Measurements from ENCODE around the gene RUFY1.
A peak's percentile ranks its signal among the peaks of the same experiment; 100 is the strongest.
"Not testable (repeated sequence)": the region's sequence is repeated elsewhere in the genome, so short reads cannot be mapped to it uniquely, and the experiment has no call there.

Gene RUFY1

DNA sequence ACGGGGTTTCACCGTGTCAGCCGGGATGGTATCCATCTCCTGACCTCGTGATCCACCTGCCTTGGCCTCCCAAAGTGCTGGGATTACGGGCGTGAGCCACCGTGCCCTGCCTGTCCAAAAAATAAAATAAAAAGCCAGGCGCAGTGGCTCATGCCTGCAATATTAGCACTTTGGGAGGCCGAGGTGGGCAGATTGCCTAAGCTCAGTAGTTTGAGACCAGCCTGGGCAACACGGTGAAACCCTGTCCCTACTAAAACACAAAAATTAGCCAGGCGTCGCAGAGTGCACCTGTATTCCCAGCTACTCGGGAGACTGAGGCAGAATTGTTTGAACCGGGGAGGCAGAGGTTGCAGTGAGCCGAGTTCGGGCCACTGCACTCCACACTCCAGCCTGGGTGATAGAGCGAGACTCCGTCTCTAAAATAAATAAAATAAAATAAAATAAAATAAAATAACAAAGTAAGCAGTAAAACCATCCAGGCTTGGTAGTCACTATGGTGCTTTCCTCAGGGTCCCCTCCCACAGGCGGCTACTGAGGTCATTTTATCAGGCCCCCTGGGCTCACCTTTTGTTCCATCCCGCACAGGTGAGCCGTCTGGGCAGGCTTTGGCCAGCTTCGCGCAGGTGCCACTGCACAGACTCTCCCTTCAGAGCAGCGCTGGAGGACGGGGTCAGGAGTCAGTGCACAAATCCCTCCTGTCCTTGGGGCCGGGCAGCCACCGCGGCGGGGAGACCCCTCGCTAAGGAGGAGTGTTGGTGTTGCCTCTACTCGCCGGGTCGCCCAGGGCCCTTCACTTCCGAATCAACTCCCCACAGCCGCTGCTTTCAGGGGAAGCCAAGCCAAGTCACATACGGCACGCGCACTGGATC is 83.4 kb downstream of the RUFY1 start:
- H3K4me3 ChIP-seq (ENCODE audit: low read length), result peak overlapping the region; percentile 49; the same call in 1 of the 2 replicates
- H3K9ac ChIP-seq (ENCODE audit: low read depth, low read length); H3K27me3 ChIP-seq (ENCODE audit: insufficient read depth, low read length); H3K36me3 ChIP-seq (ENCODE audit: insufficient read depth, low read depth, low read length); H3K9me3 ChIP-seq (ENCODE audit: insufficient read depth, low read depth, low read length); H3K27ac ChIP-seq (ENCODE audit: low read length); H3K4me1 ChIP-seq (ENCODE audit: insufficient read depth, low read length): not testable (repeated sequence)

DNA sequence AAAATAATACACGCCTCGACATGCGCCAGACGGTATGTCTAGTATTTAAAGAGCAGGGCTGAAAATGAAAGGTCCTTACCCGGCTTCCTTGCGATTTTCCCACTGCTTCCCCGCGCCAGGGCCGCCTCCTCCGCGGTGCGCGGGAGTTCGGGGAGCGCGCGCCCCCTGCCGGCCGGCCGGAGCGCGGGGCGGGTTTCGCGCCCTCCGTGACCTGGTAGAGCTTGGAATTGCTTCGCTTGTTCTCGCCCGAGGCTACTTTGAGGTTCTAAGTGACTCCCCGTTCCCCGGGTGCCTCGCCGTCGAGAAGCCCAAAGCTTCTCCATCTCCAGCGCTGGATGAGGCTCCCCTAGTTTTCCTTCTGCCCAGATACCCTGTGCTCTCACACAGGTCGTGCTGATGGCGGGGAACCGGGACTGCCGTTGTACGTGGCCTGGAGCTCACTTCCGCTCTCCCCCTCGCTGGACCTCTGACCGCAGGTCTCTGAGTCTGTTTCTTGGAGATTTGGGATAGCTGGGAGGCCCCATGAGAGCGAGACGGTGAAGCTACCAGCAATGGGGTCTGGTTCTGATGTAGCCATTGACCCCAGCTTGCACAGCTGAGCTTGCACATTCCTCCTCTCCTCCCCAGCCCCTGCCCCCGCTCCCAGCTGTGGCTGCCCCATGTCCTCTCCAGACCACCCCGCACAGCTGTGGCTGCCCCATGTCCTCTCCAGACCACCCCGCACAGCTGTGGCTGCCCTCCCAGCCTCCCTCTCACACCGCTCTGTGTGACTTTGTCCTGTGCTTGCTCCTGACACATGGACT is 84.2 kb downstream of the RUFY1 start:
- not testable (repeated sequence) for H3K27me3 ChIP-seq (ENCODE audit: insufficient read depth, low read length); H3K9me3 ChIP-seq (ENCODE audit: insufficient read depth, low read depth, low read length); H3K9ac ChIP-seq (ENCODE audit: low read depth, low read length); H3K4me3 ChIP-seq (ENCODE audit: low read length); H3K27ac ChIP-seq (ENCODE audit: low read length); H3K36me3 ChIP-seq (ENCODE audit: insufficient read depth, low read depth, low read length); H3K4me1 ChIP-seq (ENCODE audit: insufficient read depth, low read length)

DNA sequence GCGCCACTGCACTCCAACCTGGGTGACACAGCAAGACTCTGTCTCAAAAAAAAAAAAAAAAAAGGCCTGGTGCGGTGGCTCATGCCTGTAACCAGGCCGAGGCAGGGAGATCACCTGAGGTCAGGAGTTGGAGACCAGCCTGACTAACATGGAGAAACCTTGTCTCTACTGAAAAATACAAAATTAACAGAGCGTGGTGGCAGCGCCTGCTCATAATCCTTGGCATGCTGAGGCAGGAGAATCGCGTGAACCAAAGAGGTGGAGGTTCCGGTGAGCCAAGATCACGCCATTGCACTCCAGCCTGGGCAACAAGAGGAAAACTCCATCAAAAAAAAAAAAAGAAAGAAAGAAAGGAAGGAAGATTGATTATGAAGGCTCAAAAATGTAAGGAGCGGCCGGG is 88.9 kb downstream of the RUFY1 start:
- H3K4me1 ChIP-seq (ENCODE audit: insufficient read depth, low read length); H3K9ac ChIP-seq (ENCODE audit: low read depth, low read length); H3K27me3 ChIP-seq (ENCODE audit: insufficient read depth, low read length); H3K4me3 ChIP-seq (ENCODE audit: low read length); H3K27ac ChIP-seq (ENCODE audit: low read length); H3K9me3 ChIP-seq (ENCODE audit: insufficient read depth, low read depth, low read length); H3K36me3 ChIP-seq (ENCODE audit: insufficient read depth, low read depth, low read length): not testable (repeated sequence)

DNA sequence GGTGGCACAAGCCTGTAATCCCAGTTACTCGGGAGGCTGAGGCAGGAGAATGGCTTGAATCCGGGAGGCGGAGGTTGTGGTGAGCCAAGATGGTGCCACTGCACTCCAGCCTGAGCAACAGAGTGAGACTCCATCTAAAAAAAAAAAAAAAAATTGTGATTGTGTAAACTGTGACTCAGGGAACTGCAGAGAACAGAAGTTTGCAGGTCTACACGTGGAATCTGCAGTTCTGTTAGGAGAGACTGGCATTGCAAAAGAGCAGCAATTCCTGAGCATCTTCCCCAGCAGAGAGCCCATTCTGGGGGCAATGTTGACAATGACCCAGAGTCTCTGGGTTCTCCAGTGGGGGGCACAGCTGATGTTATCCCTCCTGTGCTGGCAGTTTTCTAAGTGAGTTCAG is 91.4 kb downstream of the RUFY1 start:
- H3K4me1 ChIP-seq (ENCODE audit: insufficient read depth, low read length); H3K27me3 ChIP-seq (ENCODE audit: insufficient read depth, low read length); H3K36me3 ChIP-seq (ENCODE audit: insufficient read depth, low read depth, low read length); H3K9ac ChIP-seq (ENCODE audit: low read depth, low read length); H3K4me3 ChIP-seq (ENCODE audit: low read length); H3K27ac ChIP-seq (ENCODE audit: low read length); H3K9me3 ChIP-seq (ENCODE audit: insufficient read depth, low read depth, low read length): not testable (repeated sequence)

DNA sequence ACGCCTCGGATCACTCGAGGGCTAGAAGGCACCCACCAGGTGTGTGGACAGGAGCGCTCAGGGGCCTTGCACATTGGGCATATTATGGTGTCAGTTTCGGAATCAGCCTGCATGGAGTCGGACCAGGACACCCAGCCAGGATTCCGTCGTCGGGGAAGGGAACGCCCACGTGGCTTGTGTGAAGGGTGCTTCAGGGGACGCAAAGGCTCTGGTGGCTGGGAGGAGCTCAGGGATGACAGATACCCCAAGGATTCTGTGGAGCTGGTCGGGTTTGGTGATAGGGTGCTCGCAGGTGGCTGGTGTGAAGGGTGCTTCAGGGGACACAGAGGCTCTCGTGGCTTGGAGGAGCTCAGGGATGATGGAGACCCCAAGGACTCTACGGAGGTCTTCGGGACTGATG is 92.3 kb downstream of the RUFY1 start:
- not testable (repeated sequence) for H3K4me1 ChIP-seq (ENCODE audit: insufficient read depth, low read length); H3K36me3 ChIP-seq (ENCODE audit: insufficient read depth, low read depth, low read length); H3K27ac ChIP-seq (ENCODE audit: low read length); H3K27me3 ChIP-seq (ENCODE audit: insufficient read depth, low read length); H3K9me3 ChIP-seq (ENCODE audit: insufficient read depth, low read depth, low read length); H3K9ac ChIP-seq (ENCODE audit: low read depth, low read length); H3K4me3 ChIP-seq (ENCODE audit: low read length)

DNA sequence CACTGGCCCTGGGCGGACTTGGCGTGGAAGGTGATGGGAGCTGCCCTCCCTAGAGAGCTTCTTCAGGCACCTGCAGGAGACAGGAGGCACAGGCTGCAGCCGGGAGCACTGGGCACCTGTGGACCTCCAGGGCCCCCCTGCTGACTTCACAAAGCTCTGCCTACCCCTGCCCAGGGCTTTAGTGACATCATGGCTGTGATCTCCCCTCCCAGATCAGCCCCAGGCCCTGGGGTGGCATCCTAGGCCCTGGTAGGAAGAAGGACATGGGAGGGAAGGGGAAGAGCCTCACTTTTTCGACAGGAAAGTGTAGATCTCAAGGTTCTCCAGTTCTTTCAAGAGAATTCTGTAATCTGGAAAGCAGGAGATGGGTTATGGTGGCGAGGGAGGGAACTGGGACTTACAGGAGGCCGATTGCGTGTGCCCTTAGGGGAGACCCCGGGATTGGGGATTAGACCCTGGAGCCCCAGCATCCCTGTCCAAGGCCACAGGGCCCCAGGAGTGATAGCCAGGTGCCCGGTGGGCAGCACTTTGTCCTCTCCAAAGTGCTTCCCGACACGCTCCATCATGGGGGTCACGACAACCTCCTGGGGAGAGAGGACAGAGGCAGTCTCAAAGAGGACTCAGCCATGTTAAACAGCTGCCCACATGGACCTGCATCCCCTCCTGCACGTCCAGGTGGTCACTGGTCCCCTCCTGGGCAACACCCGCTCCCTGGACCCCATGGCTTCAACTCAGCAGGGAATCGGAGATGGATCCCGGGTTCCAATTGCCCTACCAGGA is 93.0 kb downstream of the RUFY1 start:
- H3K27ac ChIP-seq (ENCODE audit: low read length); H3K4me1 ChIP-seq (ENCODE audit: insufficient read depth, low read length): not testable (repeated sequence)

DNA sequence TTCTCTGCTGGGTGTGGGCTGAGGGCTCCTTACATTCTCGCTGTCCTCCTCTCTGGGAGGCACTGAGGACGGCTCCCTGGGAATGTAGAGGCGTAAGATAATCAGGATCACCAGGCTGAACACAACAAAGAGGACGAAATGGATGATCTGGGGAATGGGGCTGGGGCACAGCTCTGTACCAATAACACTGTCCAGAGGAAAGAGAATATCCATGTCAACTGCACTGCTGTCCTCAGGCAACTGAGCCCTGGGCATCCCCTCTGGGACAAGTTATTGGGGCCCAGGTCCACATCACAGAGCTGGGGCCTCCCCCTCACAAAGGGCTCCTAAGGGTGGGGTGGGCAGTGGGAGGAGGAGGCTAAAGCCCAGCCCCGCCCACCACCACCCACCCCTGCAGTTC is 94.4 kb downstream of the RUFY1 start:
- H3K36me3 ChIP-seq (ENCODE audit: insufficient read depth, low read depth, low read length); H3K9ac ChIP-seq (ENCODE audit: low read depth, low read length); H3K4me1 ChIP-seq (ENCODE audit: insufficient read depth, low read length); H3K9me3 ChIP-seq (ENCODE audit: insufficient read depth, low read depth, low read length); H3K4me3 ChIP-seq (ENCODE audit: low read length); H3K27ac ChIP-seq (ENCODE audit: low read length); H3K27me3 ChIP-seq (ENCODE audit: insufficient read depth, low read length): not testable (repeated sequence)

More for the DNA sequence above, 93.0 kb downstream of the RUFY1 start:
- H3K27me3 ChIP-seq (ENCODE audit: insufficient read depth, low read length); H3K9me3 ChIP-seq (ENCODE audit: insufficient read depth, low read depth, low read length); H3K9ac ChIP-seq (ENCODE audit: low read depth, low read length); H3K4me3 ChIP-seq (ENCODE audit: low read length); H3K36me3 ChIP-seq (ENCODE audit: insufficient read depth, low read depth, low read length): not testable (repeated sequence)

DNA sequence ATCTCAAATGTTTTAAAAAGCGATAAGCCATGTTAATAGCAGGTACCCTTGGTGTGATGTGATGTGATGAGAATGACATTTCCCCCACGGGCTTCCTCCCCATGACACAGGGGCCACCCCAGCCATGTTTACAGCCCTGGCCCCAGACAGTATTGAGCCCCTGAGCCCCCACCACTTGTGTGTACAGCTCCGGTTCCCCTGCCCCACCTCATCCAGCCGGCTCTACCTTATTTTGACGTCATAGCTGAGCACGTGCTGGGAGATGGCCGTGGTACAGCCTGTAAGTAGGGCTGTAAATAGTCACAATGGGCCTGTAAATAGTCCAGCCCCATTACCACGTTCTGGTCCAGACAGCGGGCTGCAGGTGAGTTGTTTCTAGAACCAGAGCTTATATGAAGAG is 98.1 kb downstream of the RUFY1 start:
- no peaks in the 10 kb centered on the region for H3K9me3 ChIP-seq (ENCODE audit: insufficient read depth, low read depth, low read length)
- H3K27ac ChIP-seq (ENCODE audit: low read length), result no peak overlapping the region
- H3K4me3 ChIP-seq (ENCODE audit: low read length), result no peak overlapping the region
- H3K9ac ChIP-seq (ENCODE audit: low read depth, low read length), result no peak overlapping the region
- no peaks in the 10 kb centered on the region for H3K4me1 ChIP-seq (ENCODE audit: insufficient read depth, low read length)
- no peaks in the 10 kb centered on the region for H3K36me3 ChIP-seq (ENCODE audit: insufficient read depth, low read depth, low read length)
- H3K27me3 ChIP-seq (ENCODE audit: insufficient read depth, low read length), result no peaks in the 10 kb centered on the region

DNA sequence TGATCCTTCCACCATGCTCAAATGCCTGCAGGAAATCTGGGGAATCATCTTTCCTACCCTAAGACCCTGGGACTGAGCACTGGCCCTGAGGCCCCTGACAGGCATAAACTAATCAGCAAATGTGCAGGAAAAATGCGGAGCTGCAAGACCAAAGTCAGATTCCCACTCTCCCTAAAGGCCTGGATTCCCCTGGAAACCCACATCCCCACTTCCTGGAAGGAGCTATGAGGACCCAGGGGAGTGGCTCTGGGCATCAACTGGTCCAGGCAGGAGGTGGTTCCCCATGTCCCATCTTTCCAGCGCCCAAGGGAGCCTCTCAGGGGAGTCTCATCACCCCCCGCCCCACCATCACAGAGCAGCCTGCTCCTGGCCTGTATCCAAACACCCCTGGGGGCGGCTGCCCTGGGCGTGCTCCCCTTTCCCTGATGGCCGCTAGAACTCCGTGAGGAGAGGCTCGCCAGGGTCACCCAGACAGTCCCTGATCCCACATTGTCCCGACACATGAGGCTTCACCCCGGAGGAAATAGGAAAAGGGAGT is 98.9 kb downstream of the RUFY1 start:
- not testable (repeated sequence) for H3K4me3 ChIP-seq (ENCODE audit: low read length); H3K4me1 ChIP-seq (ENCODE audit: insufficient read depth, low read length); H3K36me3 ChIP-seq (ENCODE audit: insufficient read depth, low read depth, low read length); H3K27me3 ChIP-seq (ENCODE audit: insufficient read depth, low read length); H3K9ac ChIP-seq (ENCODE audit: low read depth, low read length); H3K9me3 ChIP-seq (ENCODE audit: insufficient read depth, low read depth, low read length); H3K27ac ChIP-seq (ENCODE audit: low read length)

DNA sequence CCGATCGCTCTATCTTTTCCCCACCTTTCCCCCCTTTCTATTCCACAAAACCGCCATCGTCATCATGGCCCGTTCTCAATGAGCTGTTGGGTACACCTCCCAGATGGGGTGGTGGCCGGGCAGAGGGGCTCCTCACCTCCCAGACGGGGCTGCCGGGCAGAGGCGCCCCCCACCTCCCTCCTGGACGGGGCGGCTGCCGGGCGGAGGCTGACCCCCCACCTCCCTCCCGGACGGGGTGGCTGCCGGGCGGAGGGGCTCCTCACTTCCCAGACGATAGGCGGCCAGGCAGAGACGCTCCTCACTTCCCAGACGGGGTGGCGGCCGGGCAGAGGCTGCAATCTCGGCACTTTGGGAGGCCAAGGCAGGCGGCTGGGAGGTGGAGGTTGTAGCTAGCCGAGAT is 99.9 kb downstream of the RUFY1 start:
- H3K4me3 ChIP-seq (ENCODE audit: low read length); H3K27me3 ChIP-seq (ENCODE audit: insufficient read depth, low read length); H3K4me1 ChIP-seq (ENCODE audit: insufficient read depth, low read length); H3K27ac ChIP-seq (ENCODE audit: low read length); H3K9me3 ChIP-seq (ENCODE audit: insufficient read depth, low read depth, low read length); H3K9ac ChIP-seq (ENCODE audit: low read depth, low read length); H3K36me3 ChIP-seq (ENCODE audit: insufficient read depth, low read depth, low read length): not testable (repeated sequence)

DNA sequence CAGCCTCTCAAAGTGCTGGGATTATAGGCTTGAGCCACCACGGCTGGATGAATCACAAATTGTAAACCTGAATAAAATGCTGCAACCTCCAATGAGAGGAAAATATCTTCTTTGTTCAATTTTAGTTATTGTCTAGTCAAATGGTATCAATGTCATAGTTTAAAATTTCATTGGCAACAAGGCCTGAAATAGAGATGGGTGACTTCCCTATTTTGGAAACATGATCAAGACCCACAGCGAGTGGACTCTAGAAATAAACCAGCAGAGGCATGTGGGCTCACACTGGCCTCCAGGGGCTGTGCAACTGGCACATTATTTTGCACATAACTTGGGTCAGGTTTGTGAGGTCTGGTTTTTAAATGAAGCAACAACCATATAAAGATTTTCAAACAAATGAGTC is 102.8 kb downstream of the RUFY1 start:
- not testable (repeated sequence) for H3K4me1 ChIP-seq (ENCODE audit: insufficient read depth, low read length); H3K4me3 ChIP-seq (ENCODE audit: low read length); H3K9ac ChIP-seq (ENCODE audit: low read depth, low read length); H3K27ac ChIP-seq (ENCODE audit: low read length); H3K9me3 ChIP-seq (ENCODE audit: insufficient read depth, low read depth, low read length); H3K36me3 ChIP-seq (ENCODE audit: insufficient read depth, low read depth, low read length); H3K27me3 ChIP-seq (ENCODE audit: insufficient read depth, low read length)
